Stimulated activated naive CD4-positive, alpha-beta T cell treated with Interleukin-2 at 50 U/mL for 16 hours (primary cell): ENCODE results near the gene BYSL.

Source experiments
- DNase-seq: peaks from one replicate; lab custom pipeline; 2025; lab: John Stamatoyannopoulos, UW

BYSL gene

GRCh38 chr6:41917528-41917927 lies 3.8 kb upstream of the BYSL start:
- DNase-seq = peak; percentile 11

GRCh38 chr6:41921712-41921998 lies 356 bp downstream of the BYSL start:
- DNase-seq = peak; percentile 58

GRCh38 chr6:41922154-41922553 lies 855 bp downstream of the BYSL start:
- DNase-seq = no peak

GRCh38 chr6:41927253-41927652 lies 6.0 kb downstream of the BYSL start:
- no peak for DNase-seq

GRCh38 chr6:41929924-41930323 lies 8.6 kb downstream of the BYSL start:
- DNase-seq = no peak

GRCh38 chr6:41931792-41932191 lies 10.5 kb downstream of the BYSL start:
- DNase-seq = no peak

- no peak for DNase-seq
These were observed 11.1 kb downstream of the BYSL start for GRCh38 chr6:41932378-41932777.

- no peak for DNase-seq
These were observed 13.2 kb downstream of the BYSL start for GRCh38 chr6:41934278-41935192.

GRCh38 chr6:41935193-41935574 lies 13.9 kb downstream of the BYSL start:
- no peak for DNase-seq

- DNase-seq = no peak
These were observed 14.4 kb downstream of the BYSL start for GRCh38 chr6:41935685-41936072.

- peak; percentile 64 for DNase-seq
These were observed 15.0 kb downstream of the BYSL start for GRCh38 chr6:41936073-41936837.

- DNase-seq = no peak
These were observed 16.2 kb downstream of the BYSL start for GRCh38 chr6:41937472-41937860.

- DNase-seq = no peak
These were observed 16.7 kb downstream of the BYSL start for GRCh38 chr6:41937861-41938574.

- no peak for DNase-seq
These were observed 17.4 kb downstream of the BYSL start for GRCh38 chr6:41938590-41939175.

- DNase-seq = no peak
These were observed 18.0 kb downstream of the BYSL start for GRCh38 chr6:41939176-41939847.

- DNase-seq = peak; percentile 41
These were observed 18.8 kb downstream of the BYSL start for GRCh38 chr6:41939848-41940758.

GRCh38 chr6:41940759-41941279 lies 19.5 kb downstream of the BYSL start:
- peak; percentile 56 for DNase-seq

- peak; percentile 89 for DNase-seq
These were observed 20.2 kb downstream of the BYSL start, which contains the start of gene CCND3 for GRCh38 chr6:41941280-41942066. CCND3 (minus strand) TSS chr6:41941808; CDS start chr6:41941649, 159 bp downstream.

- DNase-seq = no peak
These were observed 21.0 kb downstream of the BYSL start for GRCh38 chr6:41942067-41942851.
